ENCODE results near the gene TP53I11. TPM values are rescaled to one million over a fixed set of nuclear protein-coding genes. Genes with fewer than 3 reads are reported as not detected.

TP53I11 gene
- 1 to 10 TPM; 4.1 to 7.7 TPM for total RNA-seq

GRCh38 chr11:44950625-44951476 lies at the start of gene TP53I11:
TSS of gene TP53I11 (minus strand) at chr11:44950883. CDS start at chr11:44938335, 12,548 bp downstream.

Other genes with a start within 250 kb of the TP53I11 start
- gene TSPAN18, start 223.9 kb downstream of the TP53I11 start, total RNA-seq = not detected
- gene PRDM11, start 195.8 kb upstream of the TP53I11 start, total RNA-seq = 1 to 10 TPM; 2.3 to 3.8 TPM